ENCODE data around the gene CCDC85B.
"Not testable (repeated sequence)": the region's sequence is repeated elsewhere in the genome, so short reads cannot be mapped to it uniquely, and the experiment has no call there.

Gene CCDC85B

DNA sequence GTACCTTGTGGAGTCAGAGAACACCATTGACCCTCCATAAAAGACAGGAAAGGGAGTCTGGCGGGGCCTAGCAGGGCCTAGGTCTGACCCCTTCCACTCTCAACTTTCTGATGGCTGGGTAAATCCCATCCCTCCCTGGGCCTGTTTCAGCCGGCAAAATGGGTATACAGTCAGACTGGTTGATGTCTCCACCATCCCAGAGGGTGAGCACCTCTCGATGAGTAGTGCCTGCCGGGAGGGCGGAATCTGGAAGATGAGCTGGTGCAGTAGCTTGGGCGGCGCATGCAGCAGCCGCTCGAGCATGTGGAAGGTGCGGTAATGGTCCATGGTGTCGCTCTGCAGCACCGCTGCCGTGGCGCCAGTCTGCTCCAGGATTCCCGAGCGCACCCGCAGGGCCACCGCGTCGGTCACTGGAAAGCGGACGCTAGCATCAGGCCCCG lies 2.7 kb upstream of the CCDC85B start:
- DNase-seq, result no peak

DNA sequence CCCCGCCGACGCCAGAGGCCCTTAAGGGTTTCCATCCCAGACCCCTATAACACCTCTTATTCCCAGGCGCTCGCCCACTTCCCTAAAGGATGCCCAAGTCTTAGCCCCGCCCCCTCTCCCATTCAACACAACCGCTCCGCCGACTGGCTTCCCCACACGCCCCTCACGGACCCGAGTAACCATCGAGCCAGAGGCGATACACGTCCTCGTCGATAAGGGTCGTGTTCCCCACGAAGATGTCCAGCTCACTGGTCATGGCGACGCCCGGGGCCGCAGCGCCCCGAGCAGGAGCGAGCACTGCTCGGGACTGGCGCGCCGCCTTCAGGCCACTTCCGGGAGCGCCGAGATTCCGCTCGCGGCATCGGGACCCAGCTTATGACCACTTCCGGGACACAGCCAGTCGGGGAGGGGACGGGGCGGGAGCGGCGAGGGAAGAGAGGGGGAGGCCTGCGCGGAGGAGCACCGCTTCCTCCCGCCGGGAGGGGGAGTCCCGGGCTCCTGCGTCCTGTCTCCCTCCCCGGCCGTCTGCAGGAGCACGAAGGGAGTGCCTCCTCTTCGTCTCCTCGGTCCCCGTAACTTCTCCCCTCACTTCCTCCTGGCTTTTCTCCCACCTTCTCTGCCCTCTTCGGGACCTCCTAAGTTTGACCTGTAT lies 2.2 kb upstream of the CCDC85B start, which contains the start of gene FIBP:
Gene FIBP (minus strand): TSS at position 309 of the 652 bp plus-strand sequence. CDS start 53 bp downstream, at position 256.
- peak; percentile 95 for DNase-seq

GRCh38 chr11:65891219-65892136 lies 1.0 kb downstream of the CCDC85B start:
- DNase-seq, result peak; percentile 51

DNA sequence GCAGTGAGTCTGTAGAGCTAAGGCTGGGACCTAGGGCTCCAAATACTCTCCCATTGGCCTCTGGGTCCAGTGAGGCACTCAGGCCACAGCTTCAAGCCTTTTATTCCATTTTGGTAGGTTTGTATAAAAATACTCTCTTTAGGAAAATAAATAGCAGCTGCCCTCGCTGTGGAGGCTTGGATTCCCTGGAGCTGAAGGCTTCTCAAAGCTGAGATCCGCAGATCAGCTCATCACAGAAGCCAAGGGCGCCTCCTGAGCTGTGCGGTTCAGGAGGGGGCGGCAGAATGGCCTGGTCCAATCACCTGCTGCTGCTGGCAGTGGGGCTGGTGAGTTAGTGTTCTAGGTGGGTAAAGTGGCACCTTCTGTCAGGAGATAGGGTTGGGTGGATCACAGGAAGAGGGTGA lies 1.7 kb downstream of the CCDC85B start:
- not testable (repeated sequence) for DNase-seq

DNA sequence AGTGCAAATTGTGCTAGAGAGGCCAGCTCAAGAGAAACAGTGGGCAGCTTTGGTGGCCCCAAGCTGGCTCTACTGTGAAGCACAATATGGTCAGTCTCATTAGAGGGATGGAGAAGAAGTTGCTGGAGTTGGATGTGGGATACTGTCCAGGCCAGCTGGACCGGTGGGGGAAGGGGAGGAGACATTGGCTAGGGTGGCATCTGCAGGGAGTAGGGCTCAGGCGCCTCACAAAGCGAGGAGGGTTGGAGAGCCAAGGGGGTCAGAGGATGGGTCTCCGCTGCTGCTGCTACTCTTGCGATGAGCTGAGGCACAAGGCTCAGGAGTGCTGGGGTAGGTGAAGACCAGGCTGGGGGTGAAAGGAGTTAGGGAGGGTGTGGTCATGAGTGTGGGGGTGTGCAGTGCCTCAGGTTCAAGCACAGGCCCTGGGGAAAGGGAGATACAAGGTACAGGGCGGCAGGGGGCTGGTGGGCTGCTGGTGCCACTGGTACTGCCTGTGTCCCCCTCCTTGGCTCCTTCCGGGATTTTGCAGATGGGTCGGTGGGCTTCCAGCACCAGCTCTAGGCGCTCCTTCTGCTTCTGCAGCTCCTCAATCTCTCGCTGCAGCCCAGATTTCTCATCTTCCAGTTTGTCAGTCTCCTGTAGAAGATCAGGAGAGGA lies 2.3 kb downstream of the CCDC85B start:
- DNase-seq, result no peak

GRCh38 chr11:65894034-65894591 lies 3.6 kb downstream of the CCDC85B start:
- DNase-seq, result no peak

GRCh38 chr11:65895482-65895981 lies 5.1 kb downstream of the CCDC85B start:
- DNase-seq, result no peak

GRCh38 chr11:65896034-65896999 lies 5.8 kb downstream of the CCDC85B start:
- DNase-seq, result no peak

DNA sequence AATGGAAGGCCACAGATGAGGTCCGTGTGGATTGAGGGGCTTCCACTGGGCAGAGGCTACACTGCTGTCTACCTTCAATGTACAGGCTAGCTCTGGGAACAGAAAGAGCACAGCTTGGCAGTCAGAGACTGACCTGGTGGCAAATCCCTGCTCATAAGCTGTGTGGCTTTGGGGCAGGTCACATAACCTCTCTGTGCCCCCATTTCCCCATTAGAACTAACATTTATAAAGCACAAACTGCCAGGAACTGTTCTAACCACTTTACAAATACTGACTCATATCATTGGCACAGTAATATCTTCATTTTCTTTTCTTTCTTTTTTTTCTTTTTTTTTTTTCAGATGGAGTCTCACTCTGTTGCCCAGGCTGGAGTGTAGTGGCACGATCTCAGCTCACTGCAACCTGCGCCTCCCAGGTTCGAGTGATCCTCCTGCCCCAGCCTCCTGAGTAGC lies 6.6 kb downstream of the CCDC85B start:
- DNase-seq, result no peak

DNA sequence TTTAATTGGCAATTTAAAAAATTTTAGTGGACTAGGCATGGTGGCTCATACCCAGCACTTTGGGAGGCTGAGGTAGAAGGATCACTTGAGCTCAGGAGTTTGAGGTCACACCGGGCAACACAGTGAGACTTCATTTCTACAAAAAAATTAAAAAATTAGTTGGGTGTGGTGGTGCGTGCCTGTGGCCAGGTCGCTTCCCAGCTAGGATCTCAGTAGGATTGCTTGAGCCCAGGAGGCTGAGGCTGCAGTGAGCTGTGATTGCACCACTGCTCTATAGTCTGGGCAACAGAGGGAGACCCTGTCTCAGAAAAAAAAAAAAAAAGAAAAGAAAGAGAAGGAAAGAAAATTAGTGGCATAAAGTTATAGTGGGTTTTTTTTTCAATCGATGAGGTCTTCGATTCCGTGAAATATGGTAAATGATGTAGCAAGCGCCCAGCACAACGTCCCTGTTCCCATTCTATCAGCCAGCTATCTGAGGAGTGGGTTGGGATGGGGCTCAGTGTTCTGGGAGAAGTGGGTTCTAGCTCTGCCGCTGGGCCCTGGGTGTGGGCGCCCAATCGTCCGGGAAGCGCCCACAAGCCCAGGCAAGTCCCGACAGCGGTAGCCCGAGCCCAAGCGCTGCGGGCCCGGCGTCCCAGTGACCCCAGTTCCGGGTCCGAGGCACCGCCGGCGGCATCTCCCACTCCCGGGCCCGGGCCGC lies 8.3 kb downstream of the CCDC85B start:
- DNase-seq, result no peak

DNA sequence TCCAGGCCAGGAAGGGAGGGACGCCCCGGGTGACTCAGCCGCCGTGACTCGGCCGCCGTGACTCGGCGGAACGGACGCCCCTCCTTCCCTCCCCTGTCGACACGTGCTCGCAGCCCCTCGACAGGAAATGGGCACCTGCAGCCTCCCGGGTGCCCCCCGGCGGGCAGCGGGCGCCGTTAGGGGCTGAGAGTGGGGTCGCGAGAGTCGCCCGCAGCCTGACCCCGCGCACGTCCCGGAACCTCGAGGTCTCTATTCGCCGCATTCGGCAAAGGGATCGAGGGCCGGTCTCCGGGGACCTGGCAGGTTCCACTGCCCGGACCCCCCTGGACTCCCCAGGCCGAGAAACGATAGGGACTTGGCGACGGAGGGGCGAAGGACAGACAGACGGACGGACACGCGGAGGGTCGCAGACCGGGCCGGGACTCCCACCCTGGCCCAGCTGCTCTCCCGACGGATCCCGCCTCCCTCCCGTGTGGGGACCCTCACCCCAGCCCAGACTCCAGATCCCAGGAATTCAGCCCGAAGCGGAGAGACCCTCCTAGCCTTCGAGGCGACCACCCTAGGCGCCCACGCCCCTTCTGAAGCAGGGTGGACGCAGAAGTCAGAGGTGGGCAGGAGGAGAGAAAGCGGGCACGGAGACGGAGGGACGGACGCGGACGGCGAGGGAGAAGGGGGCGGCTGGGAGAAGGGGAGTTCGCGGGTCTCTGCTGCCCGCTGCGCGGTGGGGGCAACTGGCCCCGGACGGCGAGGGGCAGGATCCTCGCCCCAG lies 9.1 kb downstream of the CCDC85B start:
- no peak for DNase-seq

- DNase-seq, result peak; percentile 71
Measured at GRCh38 chr11:65900125-65900898, 9.8 kb downstream of the CCDC85B start, which contains the start of gene FOSL1. FOSL1 (minus strand) TSS chr11:65900388; CDS start chr11:65900339, 49 bp downstream.

GRCh38 chr11:65900899-65901180 lies 10.4 kb downstream of the CCDC85B start:
- DNase-seq, result no peak

GRCh38 chr11:65903068-65903481 lies 12.6 kb downstream of the CCDC85B start:
- no peak for DNase-seq

DNA sequence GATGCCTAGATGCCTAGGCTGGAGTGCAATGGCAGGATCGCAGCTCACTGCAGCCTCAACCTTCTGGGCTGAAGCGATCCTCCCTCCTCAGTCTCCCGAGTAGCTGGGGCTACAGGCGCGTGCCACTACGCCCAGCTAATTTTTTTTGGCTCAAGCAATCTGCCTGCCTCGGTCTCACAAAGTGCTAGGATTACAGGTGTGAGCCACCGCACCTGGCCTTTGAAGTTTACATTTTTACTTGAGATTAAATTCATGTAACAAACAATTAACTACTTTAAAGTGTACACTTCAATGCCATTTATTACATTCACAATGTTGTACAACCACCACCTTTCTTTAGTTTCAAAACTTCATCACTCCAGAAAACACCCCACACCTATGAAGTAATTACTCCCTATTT lies 13.2 kb downstream of the CCDC85B start:
- no peak for DNase-seq

DNA sequence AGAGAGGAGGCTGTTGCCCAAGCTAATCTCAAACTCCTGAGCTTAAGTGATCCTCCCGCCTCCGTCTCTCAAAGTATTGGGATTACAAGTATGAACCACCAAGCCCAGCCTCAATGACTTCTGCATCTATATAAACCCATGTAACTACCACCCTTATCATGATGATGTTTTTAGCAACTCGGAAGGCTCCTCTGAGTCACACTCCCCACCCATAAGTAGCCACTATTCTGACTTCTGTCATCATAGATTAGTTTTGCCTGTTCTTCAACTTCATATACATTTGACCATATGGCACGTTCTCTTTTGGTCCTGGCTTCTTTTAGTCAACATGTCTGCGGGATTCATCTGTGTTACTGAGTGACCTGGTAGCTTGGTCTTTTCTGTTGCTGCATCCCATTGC lies 16.1 kb downstream of the CCDC85B start:
- no peak for DNase-seq

GRCh38 chr11:65907878-65908277 lies 17.4 kb downstream of the CCDC85B start:
- DNase-seq, result no peak

GRCh38 chr11:65911682-65912568 lies 21.5 kb downstream of the CCDC85B start:
- DNase-seq, result peak; percentile 72
